GM12892 (cell line): ENCODE measurements around the gene CHST2.

Experiments
- DNase-seq: peaks from one replicate; pipeline ENCODE4 v3.0.0; 2011; ENCODE audit not compliant: insufficient read length
- FAIRE-seq: peaks from 2 replicates; lab custom pipeline; 2011; peaks lifted over from hg19 to GRCh38; lab: Jason Lieb, UNC
- POLR2A ChIP-seq: IDR thresholded peaks from 2 replicates; pipeline ENCODE4 v1.6.1; 2011; ENCODE audit warnings: low read depth, low read length, control low read depth
- POLR2AphosphoS5 ChIP-seq: IDR thresholded peaks from 2 replicates; pipeline ENCODE4 v1.6.1; 2011; ENCODE audit warnings: low read depth, low read length, control low read depth
- TAF1 ChIP-seq: IDR thresholded peaks from 2 replicates; pipeline ENCODE4 v1.6.1; 2011; ENCODE audit warnings: low read depth, mild to moderate bottlenecking, control low read depth, low read length, borderline replicate concordance

The CHST2 gene

DNA sequence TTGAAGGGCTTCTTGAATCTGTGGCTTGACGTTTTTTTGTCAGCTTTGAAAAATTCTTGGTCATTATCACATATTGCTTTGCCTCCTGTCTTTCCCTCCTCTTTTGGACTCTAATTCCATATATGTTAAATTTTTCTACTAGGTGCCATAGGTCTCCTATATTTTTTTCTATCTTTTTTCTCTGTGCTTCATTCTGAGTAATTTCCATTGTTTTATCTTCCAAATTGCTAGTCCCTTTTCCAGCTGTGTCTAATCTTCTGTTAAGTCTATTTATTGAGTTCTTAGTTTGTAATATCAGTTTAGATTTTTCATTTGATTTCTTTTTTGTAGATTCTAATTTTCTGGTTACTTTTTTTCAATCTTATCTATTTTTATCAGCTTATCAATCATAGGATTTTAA, 53.7 kb downstream of the CHST2 start:
- FAIRE-seq (no peak), DNase-seq (no peak)
- TF ChIP-seq TAF1 (no peak), POLR2AphosphoS5 (no peak), POLR2A (no peak)
